ENCODE measurements around the gene TRIO.
"Not testable (repeated sequence)": the region's sequence is repeated elsewhere in the genome, so short reads cannot be mapped to it uniquely, and the experiment has no call there.

TRIO gene

DNA sequence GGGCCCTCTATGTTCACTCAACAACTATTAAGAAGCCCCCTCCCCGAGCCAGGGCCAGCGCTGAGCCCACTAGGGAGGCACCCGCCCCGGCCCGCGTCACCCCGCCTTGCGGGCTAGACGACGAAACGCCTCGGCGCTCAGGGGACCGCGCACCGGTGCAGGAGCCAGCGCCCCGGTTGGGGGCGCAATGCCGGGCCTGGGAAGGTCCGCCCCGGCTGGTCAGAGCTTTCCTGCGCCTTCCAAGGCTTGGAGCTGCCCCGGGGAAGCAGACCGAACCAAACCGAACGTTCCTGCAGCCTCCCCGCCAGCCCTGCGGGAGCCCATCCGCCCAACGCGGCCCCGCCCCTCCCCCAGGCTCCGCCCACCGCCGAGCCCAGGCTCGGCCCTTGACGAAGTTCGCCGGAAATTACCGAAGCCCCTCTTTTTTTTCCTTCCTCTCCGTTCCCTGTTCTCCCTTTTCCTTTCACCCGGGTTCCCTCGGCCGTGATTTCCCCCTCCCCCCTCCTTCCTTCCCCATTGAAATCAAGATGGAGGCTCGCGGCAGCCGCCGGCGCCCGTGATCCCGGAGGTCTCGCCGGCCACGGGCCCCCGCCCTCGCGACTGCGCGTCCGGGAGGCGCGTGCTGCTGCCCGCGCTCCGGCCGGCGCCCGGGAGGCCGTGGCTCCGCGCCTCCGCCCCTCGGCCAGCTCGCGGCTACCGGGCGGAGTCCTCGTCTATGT is at the start of gene TRIO:
Gene TRIO (plus strand): TSS at position 516 of the 719 bp plus-strand sequence. CDS start 384 bp downstream, outside the sequence.
- peak; percentile 90 for DNase-seq (ENCODE audit: low read depth)
- peak within 1 kb of the TSS; percentile 94 for H3K4me3 ChIP-seq (ENCODE audit: low read length)
- TF ChIP-seq, protein P1, sequence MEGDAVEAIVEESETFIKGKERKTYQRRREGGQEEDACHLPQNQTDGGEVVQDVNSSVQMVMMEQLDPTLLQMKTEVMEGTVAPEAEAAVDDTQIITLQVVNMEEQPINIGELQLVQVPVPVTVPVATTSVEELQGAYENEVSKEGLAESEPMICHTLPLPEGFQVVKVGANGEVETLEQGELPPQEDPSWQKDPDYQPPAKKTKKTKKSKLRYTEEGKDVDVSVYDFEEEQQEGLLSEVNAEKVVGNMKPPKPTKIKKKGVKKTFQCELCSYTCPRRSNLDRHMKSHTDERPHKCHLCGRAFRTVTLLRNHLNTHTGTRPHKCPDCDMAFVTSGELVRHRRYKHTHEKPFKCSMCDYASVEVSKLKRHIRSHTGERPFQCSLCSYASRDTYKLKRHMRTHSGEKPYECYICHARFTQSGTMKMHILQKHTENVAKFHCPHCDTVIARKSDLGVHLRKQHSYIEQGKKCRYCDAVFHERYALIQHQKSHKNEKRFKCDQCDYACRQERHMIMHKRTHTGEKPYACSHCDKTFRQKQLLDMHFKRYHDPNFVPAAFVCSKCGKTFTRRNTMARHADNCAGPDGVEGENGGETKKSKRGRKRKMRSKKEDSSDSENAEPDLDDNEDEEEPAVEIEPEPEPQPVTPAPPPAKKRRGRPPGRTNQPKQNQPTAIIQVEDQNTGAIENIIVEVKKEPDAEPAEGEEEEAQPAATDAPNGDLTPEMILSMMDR (conservative IDR thresholded peaks at IDR 0.05; ENCODE audit: low read length), result peak; percentile 43

DNA sequence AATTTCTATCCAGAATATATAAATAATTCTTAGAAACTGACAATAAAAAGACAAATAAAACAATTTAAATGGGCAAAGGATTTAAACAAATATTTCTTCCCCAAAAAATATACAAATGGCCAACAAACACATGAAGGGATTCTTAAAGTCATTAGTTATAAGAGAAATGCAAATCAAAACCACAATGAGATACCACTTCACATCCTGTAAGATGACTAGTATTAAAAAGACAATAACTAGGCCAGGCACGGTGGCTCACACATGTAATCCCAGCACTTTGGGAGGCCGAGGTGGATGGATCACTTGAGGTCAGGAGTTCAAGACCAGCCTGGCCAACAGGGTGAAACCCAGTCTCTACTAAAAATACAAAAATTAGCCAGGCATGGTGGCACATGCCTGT is 45.8 kb upstream of the TRIO start:
- H3K4me3 ChIP-seq (ENCODE audit: low read length), result not testable (repeated sequence)
- peak; percentile 21 for DNase-seq (ENCODE audit: low read depth)

DNA sequence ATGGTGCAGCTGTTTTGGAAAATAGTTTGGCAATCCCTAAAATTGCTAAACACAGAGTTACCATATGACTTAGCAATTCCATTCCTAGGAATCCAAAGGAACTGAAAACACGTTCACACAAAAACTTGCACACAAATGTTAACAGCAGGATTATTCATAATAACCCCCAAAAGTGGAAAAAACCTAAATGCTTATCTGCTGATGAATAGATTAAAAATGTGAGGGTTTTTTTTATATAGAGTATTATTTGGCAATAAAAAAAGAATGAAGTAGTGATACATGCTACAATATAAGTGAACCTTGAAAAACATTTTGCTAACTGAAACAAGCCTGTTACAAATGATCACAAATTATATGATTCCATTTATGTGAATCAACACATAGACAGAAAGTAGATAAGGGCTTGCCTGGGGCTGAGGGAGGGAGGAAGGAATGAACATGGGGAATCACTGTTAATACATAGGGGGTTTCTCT is 45.1 kb upstream of the TRIO start:
- no peak overlapping the region for H3K4me3 ChIP-seq (ENCODE audit: low read length)
- peak; percentile 97 for DNase-seq (ENCODE audit: low read depth)
- TF ChIP-seq, protein P1 (conservative IDR thresholded peaks at IDR 0.05; ENCODE audit: low read length), result no peak

DNA sequence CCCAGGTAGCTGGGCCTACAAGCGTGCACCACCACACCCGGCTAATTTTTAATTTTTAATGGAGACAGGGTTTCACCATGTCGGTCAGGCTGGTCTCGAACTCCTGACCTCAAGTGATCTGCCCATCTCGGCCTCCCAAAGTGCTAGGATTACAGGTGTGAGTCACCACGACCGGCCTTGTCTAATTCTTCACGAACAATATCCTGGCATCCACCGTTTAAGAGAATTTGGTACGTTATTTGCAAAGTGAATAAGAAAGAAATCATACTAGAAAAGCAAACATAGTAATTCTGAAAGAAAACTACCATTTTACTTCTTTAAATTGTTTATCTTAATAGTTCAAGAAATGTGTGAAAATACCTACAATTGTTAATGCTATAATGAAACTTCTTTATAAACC is 42.9 kb upstream of the TRIO start:
- H3K4me3 ChIP-seq (ENCODE audit: low read length), result no peak overlapping the region
- TF ChIP-seq, protein P1 (conservative IDR thresholded peaks at IDR 0.05; ENCODE audit: low read length), result no peak
- DNase-seq (ENCODE audit: low read depth), result no peak

DNA sequence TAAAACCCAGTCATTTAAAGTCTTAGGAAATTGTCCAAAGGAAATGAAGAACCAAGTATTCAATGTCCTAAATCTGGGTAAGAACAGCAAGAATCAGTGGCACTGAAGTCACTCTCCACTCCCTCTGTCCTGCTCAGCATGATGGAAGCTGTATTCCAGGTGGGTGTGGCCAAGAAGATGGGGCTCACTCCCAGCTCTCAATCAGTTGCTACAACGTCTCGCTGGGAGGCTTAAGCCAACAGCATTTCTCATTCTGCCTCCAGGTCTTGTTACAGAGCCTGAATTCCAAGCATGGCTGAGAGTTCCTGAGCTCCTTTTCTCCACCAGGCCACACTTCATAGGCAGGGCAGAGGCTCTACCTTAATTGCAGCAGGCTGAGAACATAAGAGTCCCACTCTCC is 41.2 kb upstream of the TRIO start:
- peak; percentile 63 for DNase-seq (ENCODE audit: low read depth)
- H3K4me3 ChIP-seq (ENCODE audit: low read length), result no peak overlapping the region
- TF ChIP-seq, protein P1 (conservative IDR thresholded peaks at IDR 0.05; ENCODE audit: low read length), result no peak

DNA sequence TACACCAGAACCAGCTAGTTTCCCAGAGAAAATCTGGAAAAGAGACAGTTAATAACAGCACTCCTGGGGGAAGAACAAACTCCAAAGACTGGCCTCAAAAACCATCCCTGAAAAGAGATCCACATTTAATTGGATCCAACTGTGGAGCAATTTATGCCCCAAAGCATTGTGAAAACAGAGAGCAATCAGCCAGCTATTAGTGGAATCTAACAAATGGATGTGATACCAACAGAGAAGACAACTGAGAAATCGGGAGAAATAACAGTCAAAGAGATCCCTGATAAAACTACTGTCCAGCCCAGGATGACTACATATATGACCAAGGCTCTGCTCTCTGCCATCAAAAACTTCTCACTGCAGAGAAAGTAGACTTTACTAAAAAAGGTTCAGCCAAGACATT is 40.5 kb upstream of the TRIO start:
- TF ChIP-seq, protein P1 (conservative IDR thresholded peaks at IDR 0.05; ENCODE audit: low read length), result no peak
- peak; percentile 47 for DNase-seq (ENCODE audit: low read depth)
- no peak overlapping the region for H3K4me3 ChIP-seq (ENCODE audit: low read length)

DNA sequence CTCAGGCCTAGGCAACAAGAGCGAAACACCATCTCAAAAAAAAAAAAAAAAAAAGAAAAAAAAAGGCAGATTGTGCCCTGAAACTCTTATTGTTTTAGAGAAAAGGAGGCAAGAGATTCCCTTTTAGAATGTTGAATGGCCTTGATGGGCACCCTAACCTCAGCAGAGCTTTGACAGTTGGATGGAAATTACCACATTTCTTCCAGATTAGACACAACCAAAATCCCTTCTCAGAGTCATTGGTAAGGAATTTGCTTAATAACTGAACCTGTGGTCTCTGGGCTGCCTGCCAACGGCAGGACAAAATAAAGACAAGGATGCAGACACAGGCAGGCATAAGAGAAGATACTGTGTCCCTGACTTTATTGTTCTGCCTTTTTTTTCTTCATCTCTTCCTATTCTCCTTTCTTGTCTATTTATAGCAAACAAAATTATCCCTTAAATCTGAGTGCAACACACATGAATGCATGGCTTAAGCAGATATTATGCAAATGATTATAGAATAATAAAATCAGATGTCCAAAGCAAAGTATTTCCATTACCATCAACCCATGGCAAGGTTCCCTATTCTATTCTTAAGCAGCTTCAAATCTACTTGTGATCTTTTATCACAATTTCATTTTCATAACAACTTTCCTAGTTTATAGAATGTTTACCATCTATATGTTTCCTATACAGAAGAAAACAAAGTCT is 37.3 kb upstream of the TRIO start:
- TF ChIP-seq, protein P1 (conservative IDR thresholded peaks at IDR 0.05; ENCODE audit: low read length), result no peak
- H3K4me3 ChIP-seq (ENCODE audit: low read length), result no peak overlapping the region
- peak; percentile 90 for DNase-seq (ENCODE audit: low read depth)
